HG03432 (cell line): ENCODE results near the gene PCCB.
"Not testable (repeated sequence)": the region's sequence is repeated elsewhere in the genome, so short reads cannot be mapped to it uniquely, and the experiment has no call there.

Experiments
- ATAC-seq: cut with Tn5 transposase; IDR thresholded peaks from one replicate; pipeline ENCODE4 v1.9.1; 2021; ENCODE audit warnings: mild to moderate bottlenecking, moderate library complexity; ENCODE audit not compliant: unreplicated experiment

The PCCB gene

DNA sequence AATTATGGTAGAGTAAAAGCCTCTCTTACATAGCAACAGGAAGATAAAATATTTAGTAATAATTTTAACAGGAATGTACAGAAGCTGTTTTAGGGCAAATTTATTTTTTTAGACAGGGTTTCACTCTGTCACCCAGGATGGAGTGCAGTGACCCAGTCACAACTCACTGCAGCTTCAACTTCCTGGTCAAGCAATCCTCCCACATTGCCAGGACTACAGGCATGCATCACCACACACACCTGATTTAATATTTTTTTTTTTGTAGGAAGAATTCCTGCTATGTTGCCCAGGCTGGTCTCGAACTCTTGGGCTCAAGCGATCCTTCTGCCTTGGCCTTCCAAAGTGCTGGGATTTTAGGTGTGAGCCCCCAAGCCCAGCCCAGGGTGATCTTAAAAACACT is 61.1 kb downstream of the PCCB start:
- no peak for ATAC-seq

DNA sequence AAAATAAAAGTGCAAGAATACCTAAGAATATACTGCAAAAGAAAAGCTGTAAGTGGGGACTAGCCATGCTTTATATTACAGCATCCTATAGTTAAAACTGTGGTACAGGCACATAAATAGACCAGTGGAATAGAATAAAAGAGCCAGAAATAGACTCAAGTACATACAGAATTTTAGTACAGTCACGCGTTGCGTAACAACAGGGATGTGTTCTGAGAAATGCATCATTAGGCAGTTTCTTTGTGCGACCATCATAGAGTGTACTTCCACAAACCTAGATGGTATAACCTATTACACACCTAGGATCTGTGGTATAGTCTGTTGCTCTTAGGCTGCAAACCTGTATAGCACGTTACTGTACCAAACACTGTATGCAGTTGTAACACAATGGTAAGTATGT is 61.8 kb downstream of the PCCB start:
- ATAC-seq, result no peak

DNA sequence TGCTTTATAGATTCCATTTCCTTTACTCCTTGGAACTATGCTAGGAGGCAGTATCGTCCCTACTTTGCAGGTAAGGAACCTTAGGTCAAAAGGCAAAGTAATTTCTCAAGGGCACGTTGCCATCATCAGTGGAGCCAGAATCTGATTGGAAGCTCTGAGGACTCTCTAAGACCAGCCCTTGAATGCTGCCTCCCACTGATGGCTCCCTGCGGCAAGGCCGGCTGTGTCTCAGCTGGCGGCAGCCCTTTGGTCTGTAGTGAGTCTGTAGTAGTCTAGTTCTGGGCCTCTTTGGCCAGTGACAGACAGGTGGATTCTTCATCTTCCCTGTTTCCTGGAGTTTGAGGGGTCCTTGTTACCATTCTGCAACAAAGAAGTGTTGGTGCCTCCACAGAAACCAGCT is 76.2 kb downstream of the PCCB start:
- ATAC-seq, result no peak

DNA sequence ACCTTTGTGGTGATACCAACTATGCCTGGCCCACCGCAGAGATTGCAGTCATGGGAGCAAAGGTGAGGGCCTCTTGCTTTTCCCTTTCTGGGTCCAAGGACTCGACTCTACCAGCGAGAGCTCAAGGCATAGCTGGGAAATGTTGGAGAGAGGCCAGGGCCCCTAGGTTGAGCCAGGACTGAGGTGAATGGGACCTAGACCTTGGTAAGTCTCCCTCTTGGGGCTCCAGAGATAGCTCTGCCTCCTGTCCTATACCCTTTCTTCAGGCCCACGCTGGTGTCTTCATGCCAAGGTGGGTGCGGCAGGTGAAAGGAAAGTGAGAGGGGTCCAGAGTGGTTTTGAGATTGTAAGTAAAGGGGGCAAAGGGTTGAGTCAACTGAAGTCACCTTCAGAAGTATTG is 77.5 kb downstream of the PCCB start:
- ATAC-seq, result no peak

DNA sequence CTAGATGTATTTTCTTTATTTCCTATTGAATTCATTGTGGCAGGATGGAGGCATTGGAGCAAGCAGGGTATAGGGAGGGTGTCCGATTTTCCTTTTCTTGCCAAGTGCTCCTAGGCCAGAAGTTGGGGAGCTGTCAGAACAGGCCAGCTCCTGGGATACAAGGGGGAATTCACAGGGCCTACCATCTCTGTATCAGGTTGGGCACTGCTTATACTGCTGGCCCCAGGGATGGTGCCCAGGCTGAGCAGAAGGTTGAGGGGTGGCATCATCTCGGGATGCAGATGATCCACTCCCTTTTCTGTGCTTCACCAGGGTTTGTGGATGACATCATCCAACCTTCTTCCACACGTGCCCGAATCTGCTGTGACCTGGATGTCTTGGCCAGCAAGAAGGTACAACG is 79.5 kb downstream of the PCCB start:
- no peak for ATAC-seq

DNA sequence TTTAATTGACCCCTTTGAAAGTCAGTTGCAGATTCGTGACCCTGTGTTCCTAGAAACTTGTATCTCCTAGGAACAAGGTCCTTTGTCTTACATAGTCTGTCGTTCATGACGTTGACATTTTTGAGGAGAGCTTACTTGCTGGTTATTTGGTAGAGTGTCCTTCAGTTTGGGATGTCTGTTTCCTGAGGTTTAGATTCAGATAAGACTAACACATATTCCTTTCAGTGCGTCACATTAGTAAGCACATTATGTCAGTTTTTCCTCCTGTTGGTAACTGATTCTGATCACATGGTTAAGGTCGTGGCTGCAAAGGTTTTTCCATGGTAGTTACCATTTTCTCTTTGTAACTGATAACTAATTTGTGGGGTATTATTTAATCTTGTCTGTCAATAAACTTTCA is 80.8 kb downstream of the PCCB start:
- ATAC-seq, result no peak

DNA sequence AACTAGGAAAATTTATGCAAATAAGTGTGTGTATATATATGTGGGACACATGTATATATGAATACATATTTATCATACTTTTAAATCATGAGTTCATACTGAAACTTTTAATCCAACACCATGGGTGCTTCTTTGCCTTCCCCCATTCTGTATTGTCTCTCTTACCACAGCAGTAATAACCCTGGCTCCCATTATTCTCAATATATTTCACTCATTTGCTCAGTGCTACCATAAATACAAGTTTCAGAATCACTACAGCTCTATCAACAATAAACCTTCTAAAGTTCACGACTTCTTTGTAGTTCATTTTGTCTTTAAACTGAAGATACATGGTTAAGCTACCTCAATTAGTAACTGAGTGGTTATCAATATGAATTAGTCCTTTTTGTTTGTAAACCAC is 82.2 kb downstream of the PCCB start:
- ATAC-seq, result no peak

DNA sequence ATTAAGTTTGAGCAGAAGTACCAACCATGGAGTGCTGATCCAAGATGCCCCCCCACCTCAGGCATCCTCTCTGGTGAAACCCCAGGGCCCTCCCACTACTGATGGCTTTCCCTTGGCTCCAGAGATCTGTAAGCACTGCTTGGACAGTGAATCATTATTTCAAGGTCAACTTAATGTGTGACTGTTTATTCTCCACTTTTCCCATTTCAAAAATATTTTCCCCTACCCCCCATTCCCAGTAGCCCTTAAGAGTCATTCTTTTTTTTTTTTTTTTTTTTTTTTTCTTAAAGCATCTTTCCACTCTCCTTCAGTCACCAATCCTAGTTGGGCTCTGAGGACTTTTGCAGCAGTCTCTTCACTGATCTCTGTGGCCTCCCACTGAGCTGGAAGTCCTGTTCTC is 82.6 kb downstream of the PCCB start:
- no peak for ATAC-seq

DNA sequence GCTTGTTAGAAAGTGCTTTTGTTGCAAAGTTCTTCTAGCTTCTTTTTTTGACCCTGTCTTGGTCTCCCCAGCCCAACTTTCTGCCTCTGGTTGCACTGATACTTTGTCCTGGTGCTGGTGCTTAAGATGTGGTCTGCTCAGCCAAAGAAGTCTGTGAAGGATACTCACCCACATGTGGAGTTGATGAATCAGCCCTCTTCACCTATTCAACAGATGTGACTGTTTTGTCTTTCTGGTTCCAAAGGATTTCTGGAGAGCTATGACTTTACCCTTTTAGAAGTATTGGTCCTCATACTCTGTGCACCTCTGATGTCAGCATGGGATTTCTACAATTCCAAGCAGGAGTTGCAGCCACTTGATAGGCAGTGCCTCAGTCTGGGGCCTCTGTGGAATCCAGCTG is 84.1 kb downstream of the PCCB start:
- no peak for ATAC-seq

DNA sequence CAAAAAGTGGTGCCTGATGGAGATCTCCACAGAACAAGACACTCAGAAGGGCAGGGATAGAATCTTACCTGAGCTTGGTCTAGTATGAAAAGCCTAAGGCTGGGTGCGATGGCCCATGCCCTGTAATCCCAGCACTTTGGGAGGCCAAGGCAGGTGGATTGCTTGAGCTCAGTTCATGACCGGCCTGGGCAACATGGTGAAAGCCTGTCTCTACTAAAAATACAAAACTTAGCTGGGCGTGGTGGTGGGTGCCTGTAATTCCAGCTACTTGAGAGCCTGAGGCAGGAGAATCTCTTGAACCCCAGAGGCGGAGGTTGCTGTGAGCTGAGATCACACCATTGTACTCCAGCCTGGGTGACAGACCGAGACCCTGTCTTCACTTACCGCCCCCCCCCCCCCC is 84.6 kb downstream of the PCCB start:
- not testable (repeated sequence) for ATAC-seq

DNA sequence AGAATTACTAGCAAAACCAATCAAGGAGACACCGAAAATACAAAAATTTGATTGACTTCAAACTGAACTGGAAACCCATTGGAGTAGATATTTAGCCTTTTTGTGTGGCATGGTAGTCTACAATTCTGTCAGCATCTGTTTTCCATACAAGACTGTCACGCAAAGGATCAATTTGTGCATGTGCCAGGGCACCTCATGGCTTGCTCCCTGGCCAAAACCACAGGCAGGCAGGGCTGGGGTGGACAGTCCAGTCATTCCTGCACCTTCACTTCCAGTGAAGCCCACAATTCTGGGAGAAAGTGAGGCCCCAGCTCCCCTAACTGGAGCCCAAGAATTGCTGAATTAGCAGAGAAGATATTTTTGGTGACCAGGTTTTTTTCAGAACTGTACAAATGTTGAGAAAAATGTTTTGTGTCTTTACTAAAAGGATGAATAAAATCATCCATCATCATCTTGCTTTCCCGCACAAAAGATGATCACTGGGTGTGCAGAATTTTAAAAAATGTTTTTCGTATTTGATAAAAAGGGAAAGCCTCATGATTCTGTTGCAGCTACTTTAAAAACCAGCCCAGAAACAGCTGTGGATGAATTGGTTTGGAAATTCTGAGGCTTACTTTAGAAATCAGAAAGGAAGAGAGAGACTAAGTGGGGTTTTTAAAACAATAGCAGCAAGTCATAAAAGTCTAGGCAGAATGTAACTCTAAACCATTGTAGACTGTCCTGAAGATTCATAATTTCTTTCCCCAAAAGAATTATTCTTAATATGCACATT is 86.4 kb downstream of the PCCB start:
- ATAC-seq, result no peak

DNA sequence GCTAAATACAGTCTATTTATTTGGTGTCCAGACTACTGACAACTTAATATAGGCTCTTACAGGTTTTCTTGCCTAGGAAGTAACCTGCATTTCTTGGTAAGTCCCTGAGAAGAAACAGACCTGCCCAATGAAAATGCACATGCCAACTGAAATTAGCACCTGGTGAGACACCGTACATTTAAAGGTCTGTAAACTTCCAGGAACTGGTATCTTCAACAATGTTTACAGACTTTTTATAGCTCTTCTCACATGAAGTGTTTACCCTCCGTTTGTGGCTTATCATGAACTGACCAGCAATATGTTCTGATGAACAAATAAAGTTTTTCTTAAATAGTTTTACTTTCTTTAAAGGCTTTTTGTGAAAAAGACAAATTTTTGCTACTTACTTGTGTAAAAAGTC is 93.3 kb downstream of the PCCB start:
- ATAC-seq, result no peak

DNA sequence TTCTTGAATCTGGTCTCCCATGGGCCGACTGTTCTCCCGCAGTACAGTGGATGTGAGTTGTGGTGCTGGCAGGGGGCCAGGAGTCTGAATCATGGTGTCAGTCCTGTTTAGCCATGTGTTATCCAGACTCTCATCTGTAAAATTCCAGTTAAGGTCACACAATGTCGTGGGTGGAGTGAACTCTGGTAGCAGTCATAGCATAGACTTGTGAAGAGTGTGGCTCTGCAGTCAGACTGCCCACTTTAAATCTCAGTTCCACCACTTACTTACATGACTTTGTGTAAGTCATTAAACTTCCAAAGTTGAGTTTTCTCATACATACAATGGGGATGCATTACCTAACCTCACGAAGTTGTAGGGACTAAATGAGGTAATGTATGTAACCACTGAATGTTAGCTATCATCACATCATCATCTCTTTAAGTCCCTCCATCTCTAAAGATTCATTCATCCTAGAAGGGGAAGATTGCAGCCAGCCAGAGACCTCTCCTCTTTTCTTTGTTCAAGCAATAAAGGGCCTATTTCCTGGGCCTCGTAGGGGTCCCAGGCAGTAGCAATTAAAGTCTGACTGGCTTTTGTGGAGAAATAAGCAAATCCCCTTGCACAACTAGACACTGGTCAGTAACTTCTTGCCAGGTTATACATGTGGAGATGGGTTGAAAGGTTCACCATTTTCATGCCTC is 93.9 kb downstream of the PCCB start:
- ATAC-seq, result no peak

DNA sequence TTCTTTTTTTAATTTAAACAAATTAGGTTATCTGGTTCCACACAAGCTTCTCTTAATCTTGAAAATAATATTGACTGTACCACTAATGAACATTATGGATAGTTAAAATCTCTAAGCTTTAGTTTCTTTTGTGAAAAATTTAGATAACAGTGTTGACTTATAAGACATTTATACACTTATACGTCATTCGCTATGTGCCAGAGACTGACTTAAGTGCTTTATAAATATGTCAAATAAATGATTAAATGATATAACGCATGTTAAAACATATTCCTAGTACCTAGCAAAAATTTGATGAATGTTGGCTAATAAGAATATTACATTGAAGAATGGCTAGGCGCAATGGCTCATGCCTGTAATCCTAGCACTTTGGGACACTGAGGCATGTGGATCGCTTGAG is 96.3 kb downstream of the PCCB start:
- ATAC-seq, result no peak

DNA sequence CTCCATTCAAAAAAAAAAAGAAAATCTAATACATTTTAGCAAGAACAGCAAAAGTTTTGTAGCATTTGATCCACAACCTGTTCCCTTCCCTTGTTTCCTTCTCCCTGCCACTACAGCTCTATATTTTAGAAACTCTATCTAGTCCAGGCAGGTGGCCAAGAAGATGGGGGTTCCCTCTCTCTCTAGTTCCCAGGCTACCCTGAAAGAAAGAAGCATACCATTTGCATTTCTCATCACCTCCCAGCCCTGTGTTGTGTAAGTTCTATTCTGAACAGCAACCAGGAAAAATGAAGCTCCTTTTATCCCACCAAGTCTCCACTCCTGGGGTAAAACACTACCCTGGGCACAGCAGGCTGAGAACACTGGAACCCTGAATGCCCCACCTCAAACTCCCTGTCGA is 100.0 kb downstream of the PCCB start:
- no peak for ATAC-seq

DNA sequence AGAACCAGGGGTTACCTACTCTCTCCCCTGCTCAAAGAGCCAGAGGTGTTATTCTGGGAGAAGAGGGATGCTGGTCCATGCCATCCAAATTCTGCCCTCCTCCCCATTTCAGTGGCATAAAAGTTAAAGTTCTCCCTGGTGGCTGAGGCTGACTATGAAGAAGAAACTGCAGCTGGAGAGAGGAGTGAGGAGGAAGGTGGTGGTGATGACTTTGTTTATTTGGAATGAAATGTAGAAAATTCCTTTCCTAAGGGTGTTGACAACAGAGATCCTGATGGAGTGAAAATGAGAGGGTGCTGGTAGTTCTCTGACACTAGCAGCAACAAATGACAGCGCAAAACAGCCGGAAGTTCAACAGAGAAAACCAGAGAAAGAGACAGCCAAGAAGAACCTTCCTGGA is 100.4 kb downstream of the PCCB start:
- ATAC-seq, result no peak

DNA sequence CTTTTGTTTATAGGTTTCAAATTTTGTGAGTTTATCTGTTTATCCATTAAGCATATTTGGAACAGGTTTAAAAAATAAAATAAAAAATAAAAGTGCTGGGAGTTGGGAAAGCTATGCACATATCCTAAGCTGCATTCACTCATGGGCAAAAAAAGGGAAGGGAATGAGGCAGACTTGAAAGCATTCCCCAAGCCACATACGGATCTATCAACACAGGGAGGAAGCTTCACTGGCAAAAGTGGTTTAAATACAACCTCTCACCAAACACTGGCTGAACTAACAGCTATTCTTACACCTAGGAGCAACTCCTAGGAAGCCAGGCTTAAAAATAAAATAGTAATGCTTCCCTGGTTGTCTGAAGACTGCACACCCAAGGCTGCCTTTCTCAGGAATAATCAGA is 101.2 kb downstream of the PCCB start:
- no peak for ATAC-seq

DNA sequence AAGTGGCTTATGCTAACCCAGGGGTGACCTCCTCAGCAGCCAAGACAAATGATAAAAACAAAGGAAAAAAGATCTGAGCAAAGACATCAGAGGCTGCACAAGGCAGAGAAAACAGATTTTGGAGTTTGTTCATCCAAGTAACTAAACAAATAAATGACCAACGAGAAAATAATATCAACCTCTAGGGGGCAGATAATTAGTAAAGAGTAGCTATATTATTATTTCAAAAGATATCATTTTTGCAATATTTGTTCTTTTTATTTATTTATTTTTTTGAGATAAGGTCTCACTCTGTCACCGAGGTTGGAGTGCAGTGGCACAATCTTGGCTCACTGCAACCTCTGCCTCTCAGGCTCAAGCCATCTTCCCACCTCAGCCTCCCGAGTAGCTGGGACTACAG is 101.8 kb downstream of the PCCB start:
- ATAC-seq, result no peak

DNA sequence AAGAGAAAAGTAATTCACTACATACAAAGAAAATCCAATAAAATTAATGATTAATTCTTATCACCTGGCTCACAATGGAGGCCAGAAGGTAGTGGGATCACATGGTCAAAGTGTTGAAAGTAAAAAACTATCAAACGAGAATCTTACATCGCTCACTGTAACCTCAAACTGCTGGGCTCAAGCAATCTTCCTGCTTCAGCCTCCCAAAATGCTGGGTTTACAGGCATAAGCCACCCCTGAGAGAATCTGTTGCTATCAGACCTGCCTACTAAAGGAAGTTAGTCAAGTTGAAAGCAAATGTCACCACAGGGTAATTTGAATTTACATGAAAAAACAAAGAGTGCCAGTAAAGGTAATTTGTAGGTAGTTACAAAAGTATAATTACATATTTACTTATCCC is 103.3 kb downstream of the PCCB start:
- peak; percentile 74 for ATAC-seq

DNA sequence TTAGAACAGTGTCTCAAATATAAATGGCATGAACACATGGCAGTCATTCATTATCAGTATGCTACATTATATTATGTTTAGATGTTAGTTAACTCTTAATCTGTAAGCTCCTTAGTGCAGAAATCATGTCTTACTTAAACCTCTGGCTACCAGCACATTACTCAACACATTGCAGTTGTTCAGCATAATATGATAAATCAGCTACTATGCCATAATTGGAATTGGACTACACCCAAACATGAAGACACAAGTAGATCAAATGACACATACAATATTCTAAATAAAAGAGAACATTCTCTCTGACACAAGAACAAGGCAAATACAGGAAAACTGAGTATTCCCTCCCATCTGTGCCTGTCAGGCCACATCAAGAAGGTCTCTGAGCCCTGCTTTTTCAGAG is 116.1 kb downstream of the PCCB start:
- no peak for ATAC-seq

DNA sequence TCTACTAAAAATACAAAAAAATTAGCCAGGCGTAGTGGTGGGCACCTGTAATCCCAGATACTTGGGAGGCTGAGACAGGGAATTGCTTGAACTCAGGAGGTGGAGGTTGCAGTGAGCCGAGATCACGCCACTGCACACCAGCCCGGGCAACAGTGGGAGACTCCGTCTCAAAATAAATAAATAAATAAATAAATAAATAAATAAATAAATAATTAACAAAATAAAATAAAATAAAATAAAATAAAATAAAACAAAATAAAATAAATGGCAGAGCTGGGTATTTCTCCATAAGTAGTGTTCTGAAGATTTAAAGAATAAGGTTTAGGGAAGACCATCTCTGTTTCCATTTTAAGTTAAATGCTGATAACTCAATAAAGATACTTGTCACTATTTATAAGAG is 125.7 kb downstream of the PCCB start:
- not testable (repeated sequence) for ATAC-seq

DNA sequence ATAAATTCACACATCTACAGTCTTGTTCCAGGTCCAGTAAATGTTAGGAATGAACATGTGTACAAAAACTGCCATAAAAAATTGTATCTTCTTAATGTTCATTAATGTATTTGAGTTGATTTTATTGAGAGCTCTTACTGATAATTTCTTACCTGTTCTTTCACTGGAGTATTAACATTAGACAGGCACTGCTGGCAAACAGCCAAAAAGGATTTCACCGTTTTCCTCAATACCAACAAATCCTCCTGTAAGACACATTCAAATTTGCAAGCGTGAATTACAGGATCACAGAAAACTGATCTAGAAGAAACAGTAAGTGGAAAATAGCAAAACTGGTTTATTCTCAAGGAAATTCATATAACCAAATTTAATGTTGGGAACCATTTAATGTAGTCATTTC is 127.4 kb downstream of the PCCB start:
- no peak for ATAC-seq

DNA sequence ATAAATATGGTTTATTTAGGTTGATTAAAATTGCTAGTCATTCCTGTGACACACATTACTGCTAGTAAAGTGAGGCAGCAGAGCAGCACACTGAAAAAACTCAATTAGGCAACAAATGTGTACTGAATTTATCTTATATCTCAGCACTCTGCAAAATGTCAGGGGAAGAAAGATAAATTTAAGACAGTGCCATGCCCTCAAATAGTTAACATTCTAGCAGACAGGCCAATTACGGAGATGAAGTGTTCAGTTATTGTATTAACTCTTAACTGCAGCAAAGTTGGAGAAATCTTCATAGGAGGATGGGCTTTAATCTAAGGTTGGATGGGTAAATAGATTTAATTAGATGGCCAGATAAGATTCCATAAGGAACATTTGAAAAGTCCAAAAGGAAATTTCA is 127.9 kb downstream of the PCCB start:
- ATAC-seq, result no peak
